ENCODE measurements around the gene REEP1. TPM values are rescaled to one million over a fixed set of nuclear protein-coding genes. Genes with fewer than 3 reads are reported as not detected.
"Not testable (repeated sequence)": the region's sequence is repeated elsewhere in the genome, so short reads cannot be mapped to it uniquely, and the experiment has no call there.

REEP1 gene
- total RNA-seq, 2 experiments from 2014 or later: 0.11 TPM; not detected in 1

GRCh38 chr2:86366651-86367498 lies 29.4 kb upstream of the REEP1 start:
- ATAC-seq (ENCODE audit: low read depth): no peak
- H3K36me3 Mint-ChIP-seq: peaks cover 1% of the 10 kb centered on the region
- peaks cover 28% of the 10 kb centered on the region for H3K4me1 Mint-ChIP-seq
- DNase-seq: no peak
- H3K27me3 Mint-ChIP-seq: no peaks in the 10 kb centered on the region
- POLR2A ChIA-PET: no interaction called here
- H3K27ac Mint-ChIP-seq: no peak overlapping the region
- H3K9me3 Mint-ChIP-seq: no peaks in the 10 kb centered on the region
- no peak overlapping the region for H3K4me3 Mint-ChIP-seq

DNA sequence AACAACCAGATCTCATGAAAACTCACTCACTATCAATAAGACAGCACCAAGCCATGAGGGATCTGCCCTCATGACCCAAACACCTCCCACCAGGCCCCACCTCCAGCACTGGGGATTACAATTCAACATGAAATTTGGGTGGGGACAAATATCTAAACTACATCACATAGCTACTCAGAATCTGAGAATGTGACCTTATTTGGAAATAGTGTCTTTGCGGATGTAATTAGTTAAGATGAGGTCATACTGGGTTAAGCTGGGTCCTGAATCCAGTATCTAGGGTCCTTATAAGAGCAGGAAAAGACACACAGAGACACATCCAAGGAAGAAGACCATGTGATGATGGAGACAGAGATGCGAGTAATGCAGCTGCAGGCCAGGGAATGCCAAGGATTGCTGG lies 27.5 kb upstream of the REEP1 start:
- peaks cover 3% of the 10 kb centered on the region for H3K27me3 Mint-ChIP-seq
- H3K4me3 Mint-ChIP-seq: no peak overlapping the region
- no peak overlapping the region for H3K27ac Mint-ChIP-seq
- peaks cover 21% of the 10 kb centered on the region for H3K4me1 Mint-ChIP-seq
- peaks cover 1% of the 10 kb centered on the region for H3K36me3 Mint-ChIP-seq
- DNase-seq (no peak), ATAC-seq (ENCODE audit: low read depth) (no peak)
- H3K9me3 Mint-ChIP-seq: no peaks in the 10 kb centered on the region
- POLR2A ChIA-PET: no interaction called here

DNA sequence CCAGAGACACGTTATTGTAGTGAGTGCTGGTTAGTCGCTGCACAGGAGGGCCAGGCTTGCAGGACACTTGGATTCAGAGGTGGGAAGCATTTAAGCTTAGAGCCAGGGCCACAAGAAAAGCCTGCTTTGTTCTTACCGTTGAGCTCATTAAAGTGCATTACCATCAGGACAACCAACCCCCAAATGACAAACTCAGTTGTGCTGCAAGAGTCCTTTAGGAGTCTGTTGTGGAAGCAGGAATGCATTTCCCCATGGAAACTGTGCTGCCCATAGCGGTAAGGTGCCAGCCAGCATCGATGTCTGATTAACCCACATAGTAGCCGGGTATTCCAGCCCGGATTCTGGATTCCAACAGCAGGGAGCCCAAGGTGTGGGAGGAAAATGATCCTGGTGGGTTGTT lies 23.4 kb upstream of the REEP1 start:
- Mint-ChIP-seq H3K4me3 (no peak overlapping the region), H3K36me3 (no peaks in the 10 kb centered on the region), H3K9me3 (no peaks in the 10 kb centered on the region), H3K27ac (no peak overlapping the region), H3K4me1 (peaks cover 2% of the 10 kb centered on the region), H3K27me3 (peaks cover 3% of the 10 kb centered on the region)
- POLR2A ChIA-PET: interaction anchor here (0.6 kb wide), 1 partner anchor 250 kb away, joined by 4 read pairs; no protein-coding TSS in a partner anchor
- no peak for ATAC-seq (ENCODE audit: low read depth)
- no peak for DNase-seq

DNA sequence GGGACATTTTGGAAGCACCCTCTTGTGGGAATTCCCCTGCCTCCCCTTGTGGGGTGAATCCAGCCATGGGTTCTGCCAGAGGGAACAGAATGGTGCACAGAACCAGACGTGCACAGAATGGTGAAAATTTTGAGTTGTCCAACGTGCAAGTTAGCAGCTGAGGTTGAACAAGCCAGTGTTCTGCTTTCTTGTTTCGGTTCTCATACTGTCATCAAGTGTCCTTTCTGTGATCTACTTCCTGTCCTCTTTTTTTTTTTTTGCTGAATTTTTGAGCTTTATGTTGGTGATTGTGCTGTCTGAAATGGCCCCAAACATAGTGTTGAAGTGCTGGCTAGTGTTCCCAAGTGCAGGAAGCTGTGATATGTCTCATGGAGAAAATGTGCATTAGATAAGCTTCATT lies 21.5 kb upstream of the REEP1 start:
- Mint-ChIP-seq H3K9me3 (no peaks in the 10 kb centered on the region), H3K27me3 (peaks cover 3% of the 10 kb centered on the region), H3K27ac (no peak overlapping the region), H3K36me3 (no peaks in the 10 kb centered on the region), H3K4me3 (no peak overlapping the region), H3K4me1 (no peaks in the 10 kb centered on the region)
- DNase-seq (no peak), ATAC-seq (ENCODE audit: low read depth) (no peak)
- POLR2A ChIA-PET: no interaction called here

DNA sequence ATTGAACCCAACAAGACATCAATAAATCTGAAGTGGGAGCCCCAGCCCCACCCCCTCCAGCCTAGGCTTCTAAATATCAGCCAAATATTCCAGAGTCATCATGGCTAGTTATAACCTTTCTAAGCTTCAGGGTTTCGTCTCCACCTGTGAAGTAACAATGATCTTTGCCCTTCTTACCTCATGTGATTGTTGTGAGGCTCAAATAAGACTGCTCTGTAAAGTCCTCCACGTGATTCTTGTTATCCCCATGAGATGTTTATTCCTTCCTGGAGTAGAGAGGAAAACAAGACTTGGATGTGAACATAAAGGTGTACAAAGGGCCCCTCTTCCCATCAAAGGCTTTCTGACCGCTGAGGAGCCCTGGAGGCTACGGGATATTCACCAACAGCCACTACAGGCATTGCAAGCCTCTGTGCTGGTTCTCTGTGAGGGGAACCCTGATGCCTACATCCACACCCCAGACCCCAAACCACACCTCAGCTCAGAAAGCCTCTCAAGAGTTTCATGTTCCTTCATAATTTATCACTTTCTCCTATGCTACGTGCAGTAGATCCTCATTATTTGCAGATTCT lies 20.1 kb upstream of the REEP1 start:
- Mint-ChIP-seq H3K36me3 (no peaks in the 10 kb centered on the region), H3K9me3 (no peaks in the 10 kb centered on the region), H3K4me1 (no peaks in the 10 kb centered on the region), H3K4me3 (no peak overlapping the region), H3K27ac (no peak overlapping the region), H3K27me3 (peaks cover 3% of the 10 kb centered on the region)
- no peak for ATAC-seq (ENCODE audit: low read depth)
- POLR2A ChIA-PET: no interaction called here
- DNase-seq: no peak

DNA sequence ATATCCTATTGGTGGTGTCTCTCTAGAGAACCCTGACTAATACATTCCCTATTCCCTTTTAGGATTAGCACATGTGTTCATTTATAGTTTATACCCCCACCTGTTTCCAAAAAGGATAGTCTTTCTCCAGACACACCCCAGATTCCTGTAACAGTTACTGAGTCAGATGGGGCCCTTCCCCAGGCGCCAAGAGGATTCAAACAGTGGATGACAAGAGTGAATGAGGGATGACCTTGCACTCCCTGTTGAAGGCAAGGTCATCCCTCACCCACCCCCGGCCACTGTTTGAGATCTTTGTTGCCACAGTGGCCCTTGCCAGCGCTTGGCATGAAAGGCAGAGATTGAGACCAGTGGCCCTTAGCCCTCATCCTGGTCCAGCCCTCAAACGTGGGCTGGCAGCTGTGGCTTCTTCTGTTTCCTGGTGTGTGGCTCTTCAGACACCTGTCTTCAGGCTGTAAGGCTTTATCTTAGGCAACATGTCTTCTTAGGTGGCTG lies 15.3 kb upstream of the REEP1 start:
- H3K27ac Mint-ChIP-seq: no peak overlapping the region
- H3K9me3 Mint-ChIP-seq: no peaks in the 10 kb centered on the region
- no peak overlapping the region for H3K4me3 Mint-ChIP-seq
- POLR2A ChIA-PET: no interaction called here
- H3K36me3 Mint-ChIP-seq: no peaks in the 10 kb centered on the region
- DNase-seq (no peak), ATAC-seq (ENCODE audit: low read depth) (no peak)
- H3K27me3 Mint-ChIP-seq: peaks cover 5% of the 10 kb centered on the region
- no peaks in the 10 kb centered on the region for H3K4me1 Mint-ChIP-seq

- POLR2A ChIA-PET: no interaction called here
- H3K4me1 Mint-ChIP-seq: no peaks in the 10 kb centered on the region
- H3K4me3 Mint-ChIP-seq: no peak overlapping the region
- H3K27me3 Mint-ChIP-seq: peaks cover 5% of the 10 kb centered on the region
- no peak for ATAC-seq (ENCODE audit: low read depth)
- no peaks in the 10 kb centered on the region for H3K9me3 Mint-ChIP-seq
- H3K27ac Mint-ChIP-seq: no peak overlapping the region
- no peak for DNase-seq
- no peaks in the 10 kb centered on the region for H3K36me3 Mint-ChIP-seq
These were observed 14.8 kb upstream of the REEP1 start for GRCh38 chr2:86352137-86352726.

DNA sequence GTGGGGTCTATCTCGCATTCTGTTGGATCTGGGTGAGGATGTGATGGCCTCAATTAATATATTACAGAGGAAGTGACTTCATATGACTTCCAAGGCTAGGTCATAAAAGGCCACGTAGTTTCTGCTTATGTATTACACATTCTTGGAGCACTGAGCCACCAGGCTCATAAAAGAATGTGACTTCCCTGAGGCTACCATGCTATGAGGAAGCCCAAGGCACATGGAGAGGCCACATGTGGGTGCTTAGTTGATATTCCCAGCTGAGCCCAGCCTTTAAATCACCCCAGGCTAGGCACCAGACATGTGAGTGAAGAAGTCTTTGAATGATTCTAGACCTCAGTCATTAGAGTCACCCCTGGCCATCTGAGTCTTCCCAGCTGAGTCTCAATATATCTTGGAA lies 13.3 kb upstream of the REEP1 start:
- H3K4me1 Mint-ChIP-seq: no peaks in the 10 kb centered on the region
- H3K9me3 Mint-ChIP-seq: no peaks in the 10 kb centered on the region
- DNase-seq (no peak), ATAC-seq (ENCODE audit: low read depth) (no peak)
- H3K27me3 Mint-ChIP-seq: peaks cover 15% of the 10 kb centered on the region
- H3K36me3 Mint-ChIP-seq: no peaks in the 10 kb centered on the region
- no peak overlapping the region for H3K4me3 Mint-ChIP-seq
- H3K27ac Mint-ChIP-seq: no peak overlapping the region
- POLR2A ChIA-PET: no interaction called here

DNA sequence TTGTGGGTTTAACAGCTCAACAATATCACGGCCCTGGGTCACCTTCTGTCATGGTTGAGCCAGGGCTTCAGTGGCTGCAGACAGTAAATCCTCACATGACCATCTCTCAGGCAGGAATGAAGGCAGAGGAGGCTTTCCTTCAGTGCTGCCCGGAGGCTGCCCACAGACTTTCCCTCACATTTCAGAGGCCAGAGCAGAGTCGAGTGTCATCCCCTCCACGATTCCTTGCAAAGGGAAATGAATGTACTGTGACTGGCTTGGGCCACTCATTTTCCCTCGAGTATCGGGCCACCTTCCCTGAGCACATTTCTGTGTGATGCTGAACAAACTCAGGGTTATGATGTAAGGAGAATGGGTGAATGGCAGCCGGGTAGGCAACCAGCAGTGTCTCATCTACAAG lies 10.0 kb upstream of the REEP1 start:
- ATAC-seq (ENCODE audit: low read depth): no peak
- POLR2A ChIA-PET: no interaction called here

GRCh38 chr2:86345783-86346370 lies 8.5 kb upstream of the REEP1 start:
- H3K9me3 Mint-ChIP-seq; H3K4me1 Mint-ChIP-seq; DNase-seq; POLR2A ChIA-PET; H3K4me3 Mint-ChIP-seq; H3K27ac Mint-ChIP-seq; H3K36me3 Mint-ChIP-seq; ATAC-seq (ENCODE audit: low read depth): not testable (repeated sequence)
- peaks cover 46% of the 10 kb centered on the region for H3K27me3 Mint-ChIP-seq

More for the DNA sequence above, 10.0 kb upstream of the REEP1 start:
- Mint-ChIP-seq H3K4me3 (no peak overlapping the region), H3K9me3 (no peaks in the 10 kb centered on the region), H3K4me1 (no peaks in the 10 kb centered on the region), H3K27ac (no peak overlapping the region), H3K36me3 (no peaks in the 10 kb centered on the region), H3K27me3 (peaks cover 36% of the 10 kb centered on the region)
- DNase-seq: no peak

- peaks cover 6% of the 10 kb centered on the region for H3K36me3 Mint-ChIP-seq
- H3K9me3 Mint-ChIP-seq: peaks cover 8% of the 10 kb centered on the region
- DNase-seq (no peak), ATAC-seq (ENCODE audit: low read depth) (no peak)
- no peak overlapping the region for H3K27ac Mint-ChIP-seq
- H3K4me3 Mint-ChIP-seq: no peak overlapping the region
- H3K27me3 Mint-ChIP-seq: peaks cover 59% of the 10 kb centered on the region
- no peaks in the 10 kb centered on the region for H3K4me1 Mint-ChIP-seq
- POLR2A ChIA-PET: no interaction called here
These were observed 7.0 kb upstream of the REEP1 start for GRCh38 chr2:86344404-86344803.

DNA sequence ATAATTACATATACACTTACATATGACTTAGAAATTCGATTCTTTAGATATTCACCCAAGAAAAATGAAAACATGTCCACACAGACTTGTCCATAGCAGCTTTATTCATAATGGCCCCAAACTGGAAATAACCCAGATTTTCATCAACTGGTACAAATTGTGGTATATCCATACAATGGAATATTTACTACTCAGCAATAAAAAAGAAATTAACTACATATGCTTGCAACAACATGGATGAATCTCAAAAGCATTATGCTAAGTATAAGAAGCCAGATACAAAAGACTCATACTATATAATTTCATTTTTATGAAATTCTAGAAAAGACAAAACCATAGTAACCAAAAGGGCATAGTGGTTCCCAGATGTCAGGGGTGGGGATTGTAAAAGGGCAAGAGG lies 5.1 kb upstream of the REEP1 start:
- no peak for DNase-seq
- no peak overlapping the region for H3K4me3 Mint-ChIP-seq
- H3K27me3 Mint-ChIP-seq: peaks cover 72% of the 10 kb centered on the region
- H3K9me3 Mint-ChIP-seq: peaks cover 8% of the 10 kb centered on the region
- peaks cover 6% of the 10 kb centered on the region for H3K36me3 Mint-ChIP-seq
- POLR2A ChIA-PET: no interaction called here
- H3K4me1 Mint-ChIP-seq: peaks cover 4% of the 10 kb centered on the region
- H3K27ac Mint-ChIP-seq: no peak overlapping the region
- no peak for ATAC-seq (ENCODE audit: low read depth)

- no peak overlapping the region for H3K27ac Mint-ChIP-seq
- DNase-seq (no peak), ATAC-seq (ENCODE audit: low read depth) (no peak)
- peaks cover 6% of the 10 kb centered on the region for H3K36me3 Mint-ChIP-seq
- peaks cover 74% of the 10 kb centered on the region for H3K27me3 Mint-ChIP-seq
- H3K9me3 Mint-ChIP-seq: peaks cover 8% of the 10 kb centered on the region
- H3K4me1 Mint-ChIP-seq: peaks cover 4% of the 10 kb centered on the region
- POLR2A ChIA-PET: no interaction called here
- no peak overlapping the region for H3K4me3 Mint-ChIP-seq
These were observed 4.0 kb upstream of the REEP1 start for GRCh38 chr2:86341470-86341869.
